HepG2 (cell line): ENCODE data around the gene MPP3.

Experiments used
- ARID4A ChIP-seq: sonication (generic); formaldehyde crosslinking; IDR thresholded peaks from 2 replicates; pipeline ENCODE4 v1.5.0; 2020; ENCODE audit warnings: mild to moderate bottlenecking, missing genetic modification reagents, borderline replicate concordance
- ATRX ChIP-seq: sonication (generic); formaldehyde crosslinking; IDR thresholded peaks from 2 replicates; pipeline ENCODE4 v1.4.0; 2020; ENCODE audit warnings: missing genetic modification reagents, borderline replicate concordance
- BHLHE40 ChIP-seq: IDR thresholded peaks from 2 replicates; pipeline ENCODE4 v1.6.1; 2011; ENCODE audit warnings: low read length, improper control_type of control experiment
- CBX5 ChIP-seq: sonication (generic); formaldehyde crosslinking; IDR thresholded peaks from 2 replicates; pipeline ENCODE4 v1.4.0; 2020; ENCODE audit warnings: missing genetic modification reagents, borderline replicate concordance
- CTCF ChIP-seq: sonication (generic); formaldehyde crosslinking; IDR thresholded peaks from 2 replicates; pipeline ENCODE4 v1.5.0; 2020; ENCODE audit warnings: mild to moderate bottlenecking, missing genetic modification reagents, moderate library complexity
- ELF4 ChIP-seq: sonication (generic); formaldehyde crosslinking; IDR thresholded peaks from 2 replicates; pipeline ENCODE4 v1.5.0; 2020; ENCODE audit warnings: missing genetic modification reagents, mild to moderate bottlenecking, moderate library complexity, borderline replicate concordance
- HDAC2 ChIP-seq: sonication (generic); formaldehyde crosslinking; IDR thresholded peaks from 2 replicates; pipeline ENCODE4 v1.4.0; 2020; ENCODE audit warnings: missing genetic modification reagents
- TBL1XR1 ChIP-seq: fragments of 150-350 bp; IDR thresholded peaks from 2 replicates; pipeline ENCODE4 v1.6.1; 2014; ENCODE audit warnings: borderline replicate concordance, low read length; ENCODE audit not compliant: partially characterized antibody
- TRAFD1 ChIP-seq: sonication (generic); formaldehyde crosslinking; IDR thresholded peaks from 2 replicates; pipeline ENCODE4 v1.5.1; 2020; ENCODE audit warnings: missing genetic modification reagents, mild to moderate bottlenecking, borderline replicate concordance
- ZNF512 ChIP-seq: sonication (generic); formaldehyde crosslinking; IDR thresholded peaks from 2 replicates; pipeline ENCODE4 v1.4.0; 2020; ENCODE audit warnings: mild to moderate bottlenecking, missing genetic modification reagents

- TF ChIP-seq ZNF512 (CRISPR knock-in tag) (no peak), HDAC2 (no peak), CBX5 (CRISPR knock-in tag) (no peak), ELF4 (CRISPR knock-in tag) (no peak), ARID4A (CRISPR knock-in tag) (no peak), CTCF (CRISPR knock-in tag) (no peak), ATRX (CRISPR knock-in tag) (no peak), TRAFD1 (no peak), TBL1XR1 (no peak), BHLHE40 (no peak)
Measured at GRCh38 chr17:43856141-43856540, 23.2 kb upstream of the MPP3 start.
